ENCODE data around the gene TMEM243. TPM values are rescaled to one million over a fixed set of nuclear protein-coding genes. Genes with fewer than 3 reads are reported as not detected.
A peak's percentile ranks its signal among the peaks of the same experiment; 100 is the strongest.

The TMEM243 gene
- total and polyA plus RNA-seq, 3 donors from 2014 or later: 21.9 to 27.6 (median 26.3) TPM

DNA sequence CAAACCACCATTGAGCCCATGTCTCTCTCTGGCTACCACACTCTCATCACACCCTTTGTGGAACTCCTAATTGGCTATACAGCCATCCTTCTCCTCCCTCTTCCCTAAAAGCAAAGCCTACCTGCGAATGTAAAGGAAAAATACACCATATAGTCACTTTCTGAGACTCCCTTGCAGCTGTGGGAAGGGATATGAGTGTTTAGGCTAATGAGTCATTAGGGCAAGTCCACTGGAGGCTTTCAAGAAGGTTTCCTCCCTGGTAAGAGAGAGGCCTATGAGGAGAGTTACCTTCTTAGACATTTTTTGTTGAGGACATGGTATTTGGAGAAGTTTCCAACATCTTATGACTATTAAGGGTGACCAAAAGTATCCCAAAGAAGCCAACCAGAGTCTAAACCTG, 4.1 kb upstream of the TMEM243 start:
- 79 to 91% methylated on average over 1 of the region's 1 CpG for WGBS, 2 donors
- H3K4me1 ChIP-seq: no peaks in the 10 kb centered on the region
- no peaks in the 10 kb centered on the region for H3K9me3 ChIP-seq
- H3K27ac ChIP-seq: no peak overlapping the region
- H3K27me3 ChIP-seq: no peaks in the 10 kb centered on the region
- H3K4me3 ChIP-seq: no peak overlapping the region
- DNase-seq: no peak
- intact Hi-C loops (cut with DNase I; ENCODE audit: low total_unique reads): loop anchor here (10.0 kb wide), 1 partner anchor 79 kb away; no protein-coding TSS in a partner anchor
- no peaks in the 10 kb centered on the region for H3K36me3 ChIP-seq (ENCODE audit: low read depth, missing control alignments)
- TF ChIP-seq POLR2A (IDR thresholded peaks at IDR 0.05) (no peak), CTCF (IDR thresholded peaks at IDR 0.05) (no peak)

DNA sequence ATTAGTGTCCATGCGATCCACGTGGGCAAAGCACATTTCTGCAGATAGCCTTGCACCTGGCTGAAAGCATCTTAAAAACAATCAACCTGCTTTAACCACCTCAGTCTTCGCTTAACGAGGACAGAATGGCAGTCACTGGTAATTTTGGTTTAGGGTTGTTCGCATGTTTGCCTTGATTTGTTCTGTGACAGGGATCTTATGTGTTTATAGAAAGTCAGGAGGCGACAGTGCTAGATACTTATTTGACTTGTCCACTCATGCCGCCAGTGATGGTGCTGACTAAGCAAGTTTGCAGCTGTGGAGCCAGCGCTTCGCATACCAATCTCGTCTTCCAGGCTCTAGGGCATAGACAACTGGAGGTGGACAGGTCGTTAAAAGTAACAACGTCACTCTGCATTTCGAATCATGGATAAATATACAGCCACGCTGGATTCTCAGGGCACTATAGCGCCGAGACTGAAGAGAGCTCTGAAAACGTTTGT, 1.2 kb upstream of the TMEM243 start:
- peak overlapping the region; percentile 77 to 83 for H3K4me3 ChIP-seq

GRCh38 chr7:87220026-87220733, 648 bp upstream of the TMEM243 start:
- DNase-seq: peak; percentile 79
- no peaks in the 10 kb centered on the region for H3K9me3 ChIP-seq
- intact Hi-C loops (cut with DNase I; ENCODE audit: low total_unique reads): loop anchor here (10.0 kb wide), 1 partner anchor 75 kb away; no protein-coding TSS in a partner anchor
- no peaks in the 10 kb centered on the region for H3K27me3 ChIP-seq
- no peaks in the 10 kb centered on the region for H3K36me3 ChIP-seq (ENCODE audit: low read depth, missing control alignments)
- peak overlapping the region; percentile 77 to 83 for H3K4me3 ChIP-seq
- H3K27ac ChIP-seq: peak overlapping the region; percentile 75 to 86
- TF ChIP-seq POLR2A (IDR thresholded peaks at IDR 0.05) (peak; percentile 43), CTCF (IDR thresholded peaks at IDR 0.05) (no peak)
- 0% methylated on average over 14 to 51 of the region's 75 CpGs for WGBS, 2 donors
- H3K4me1 ChIP-seq: no peaks in the 10 kb centered on the region

More for the DNA sequence above, 1.2 kb upstream of the TMEM243 start:
- H3K27ac ChIP-seq: no peak overlapping the region
- H3K36me3 ChIP-seq (ENCODE audit: low read depth, missing control alignments): no peaks in the 10 kb centered on the region
- WGBS, 2 donors: 3 to 6% methylated on average over 17 of the region's 17 CpGs
- TF ChIP-seq POLR2A (IDR thresholded peaks at IDR 0.05) (no peak), CTCF (IDR thresholded peaks at IDR 0.05) (no peak)
- H3K27me3 ChIP-seq: no peaks in the 10 kb centered on the region
- H3K9me3 ChIP-seq: no peaks in the 10 kb centered on the region
- DNase-seq: peak; percentile 42
- intact Hi-C loops (cut with DNase I; ENCODE audit: low total_unique reads): loop anchor here (10.0 kb wide), 1 partner anchor 76 kb away; no protein-coding TSS in a partner anchor
- H3K4me1 ChIP-seq: no peaks in the 10 kb centered on the region

DNA sequence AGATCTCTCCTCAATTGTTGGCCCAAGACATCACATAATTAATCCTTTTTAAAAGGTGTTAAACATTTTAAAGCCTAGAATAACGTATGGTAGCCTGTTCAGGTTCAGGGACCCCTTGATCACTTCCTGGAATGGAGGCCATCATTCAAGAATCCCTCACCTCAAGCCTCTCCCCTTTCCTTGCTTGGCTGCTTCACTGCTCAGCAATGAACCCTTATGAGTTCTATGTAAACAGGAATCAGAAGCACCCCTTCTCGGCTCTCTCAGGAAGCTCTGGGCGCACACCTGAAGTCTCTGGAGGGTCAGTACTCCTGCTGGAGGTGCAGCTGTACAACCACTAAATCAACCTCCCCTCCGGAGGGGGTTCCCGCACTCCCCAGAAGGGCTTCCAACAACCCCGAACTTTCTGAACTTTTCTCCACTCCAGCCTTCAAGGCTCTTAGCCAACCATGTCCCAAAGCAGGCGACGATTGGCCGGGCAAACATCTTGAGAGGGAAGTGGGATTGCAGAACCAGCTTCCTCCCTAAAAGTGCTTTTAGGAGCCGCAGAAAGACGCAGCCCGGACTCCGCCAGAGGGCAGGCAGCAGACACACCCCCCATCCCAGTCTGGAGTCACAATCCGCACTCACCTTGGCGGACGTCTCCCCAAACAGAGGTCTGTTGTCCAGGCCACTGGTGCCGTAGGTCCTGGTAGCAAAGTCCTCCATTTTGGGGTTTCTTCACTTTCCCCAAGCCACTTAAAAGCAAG, 562 bp downstream of the TMEM243 start:
- intact Hi-C loops (cut with DNase I; ENCODE audit: low total_unique reads): no loop called here

More for the DNA sequence above, 562 bp downstream of the TMEM243 start:
- H3K9me3 ChIP-seq: no peaks in the 10 kb centered on the region
- DNase-seq: peak; percentile 60
- no peaks in the 10 kb centered on the region for H3K27me3 ChIP-seq
- H3K4me1 ChIP-seq: no peaks in the 10 kb centered on the region
- no peak for TF ChIP-seq CTCF (IDR thresholded peaks at IDR 0.05)
- TF ChIP-seq POLR2A (IDR thresholded peaks at IDR 0.05): no peak
- H3K4me3 ChIP-seq: peak overlapping the region; percentile 77 to 83
- peak overlapping the region; percentile 75 to 86 for H3K27ac ChIP-seq
- WGBS, 2 donors: 1 to 2% methylated on average over 9 to 17 of the region's 17 CpGs
- no peaks in the 10 kb centered on the region for H3K36me3 ChIP-seq (ENCODE audit: low read depth, missing control alignments)
